ENCODE data around the gene TP53I13.

The TP53I13 gene

GRCh38 chr17:29567554-29568330 is 759 bp upstream of the TP53I13 start (continued):
- TF ChIP-seq ZNF600 (tag by site-specific recombination; IDR thresholded peaks at IDR 0.05): no peak
- no peak for TF ChIP-seq HOXD13 (CRISPR knock-in tag; IDR thresholded peaks at IDR 0.05; ENCODE audit: borderline replicate concordance)
- TF ChIP-seq ZNF350 (tag by site-specific recombination; IDR thresholded peaks at IDR 0.05): no peak
- no peak for TF ChIP-seq ZNF521 (tag by site-specific recombination; IDR thresholded peaks at IDR 0.05)
- no peak for TF ChIP-seq TRIM28 (IDR thresholded peaks at IDR 0.05; ENCODE audit: borderline replicate concordance, low read length)
- no peak for TF ChIP-seq ZNF645 (tag by site-specific recombination; IDR thresholded peaks at IDR 0.05)
- TF ChIP-seq SP2 (tag by site-specific recombination; IDR thresholded peaks at IDR 0.05): peak; percentile 82
- TF ChIP-seq ZBTB21 (tag by site-specific recombination; IDR thresholded peaks at IDR 0.05): no peak
- TF ChIP-seq ZNF10 (tag by site-specific recombination; IDR thresholded peaks at IDR 0.05): no peak
- TF ChIP-seq SP7 (tag by site-specific recombination; IDR thresholded peaks at IDR 0.05): no peak; the same call in 1 of the 2 replicates
- TF ChIP-seq CTCF (tag by site-specific recombination; IDR thresholded peaks at IDR 0.05): peak; percentile 90
- TF ChIP-seq ZNF266 (tag by site-specific recombination; IDR thresholded peaks at IDR 0.05; ENCODE audit: low read depth): no peak
- TF ChIP-seq AEBP2 (tag by site-specific recombination; IDR thresholded peaks at IDR 0.05; ENCODE audit: borderline replicate concordance): no peak
- no peak for TF ChIP-seq ZNF18 (tag by site-specific recombination; IDR thresholded peaks at IDR 0.05)
- TF ChIP-seq ZNF654 (tag by site-specific recombination; IDR thresholded peaks at IDR 0.05; ENCODE audit: low read depth): no peak
- no peak for TF ChIP-seq ZNF121 (tag by site-specific recombination; IDR thresholded peaks at IDR 0.05)
- TF ChIP-seq ZNF341 (tag by site-specific recombination; IDR thresholded peaks at IDR 0.05; ENCODE audit: low read depth): peak; percentile 99
- TF ChIP-seq ZNF133 (tag by site-specific recombination; IDR thresholded peaks at IDR 0.05): no peak
- no peak for TF ChIP-seq ZNF488 (tag by site-specific recombination; IDR thresholded peaks at IDR 0.05)
- TF ChIP-seq ZNF132 (tag by site-specific recombination; IDR thresholded peaks at IDR 0.05; ENCODE audit: borderline replicate concordance): no peak
- TF ChIP-seq MZF1 (tag by site-specific recombination; IDR thresholded peaks at IDR 0.05; ENCODE audit: borderline replicate concordance): no peak
- TF ChIP-seq ZBTB8A (tag by site-specific recombination; IDR thresholded peaks at IDR 0.05): peak; percentile 59; the same call in 1 of the 2 replicates
- TF ChIP-seq ZFHX2 (tag by site-specific recombination; conservative IDR thresholded peaks at IDR 0.05): 0 out of 2 replicates have a peak, but pooled peaks have one; percentile 2
- no peak for TF ChIP-seq ZNF280D (tag by site-specific recombination; IDR thresholded peaks at IDR 0.05)
- peak; percentile 52; the same call in 1 of the 2 replicates for TF ChIP-seq ZNF366 (tag by site-specific recombination; conservative IDR thresholded peaks at IDR 0.05)
- TF ChIP-seq ZXDB (tag by site-specific recombination; IDR thresholded peaks at IDR 0.05): peak; percentile 16; the same call in 1 of the 2 replicates
- TF ChIP-seq ZNF335 (tag by site-specific recombination; conservative IDR thresholded peaks at IDR 0.05): peak; percentile 90
- no peak for TF ChIP-seq ZNF214 (tag by site-specific recombination; IDR thresholded peaks at IDR 0.05; ENCODE audit: borderline replicate concordance)
- TF ChIP-seq ZNF202 (tag by site-specific recombination; IDR thresholded peaks at IDR 0.05; ENCODE audit: borderline replicate concordance): no peak
- no peak for TF ChIP-seq MEIS1 (CRISPR knock-in tag; IDR thresholded peaks at IDR 0.05; ENCODE audit: borderline replicate concordance)
- TF ChIP-seq GLIS1 (tag by site-specific recombination; IDR thresholded peaks at IDR 0.05): peak; percentile 85

Data from HEK293 (cell line).